Activated naive CD4-positive, alpha-beta T cell treated with anti-CD3 and anti-CD28 coated beads, Interleukin-2, amount 50 U/mL, for 24 hours (primary cell): ENCODE results near the gene GMIP.
"Not testable (repeated sequence)": the region's sequence is repeated elsewhere in the genome, so short reads cannot be mapped to it uniquely, and the experiment has no call there.

Experiments
- H3K27ac Mint-ChIP-seq: one replicate; pipeline ENCODE4 v1.8.0; 2021; ENCODE audit warnings: mild to moderate bottlenecking, mixed read lengths
- H3K27me3 Mint-ChIP-seq: one replicate; pipeline ENCODE4 v1.8.0; 2021; ENCODE audit warnings: mixed read lengths
- H3K36me3 Mint-ChIP-seq: one replicate; pipeline ENCODE4 v1.8.0; 2021; ENCODE audit warnings: mixed read lengths
- H3K4me1 Mint-ChIP-seq: one replicate; pipeline ENCODE4 v1.8.0; 2021; ENCODE audit warnings: mixed read lengths
- H3K4me3 Mint-ChIP-seq: one replicate; pipeline ENCODE4 v1.8.0; 2021; ENCODE audit warnings: mild to moderate bottlenecking, mixed read lengths
- H3K9me3 Mint-ChIP-seq: one replicate; pipeline ENCODE4 v1.8.0; 2021; ENCODE audit warnings: mixed read lengths

Gene GMIP, protein sequence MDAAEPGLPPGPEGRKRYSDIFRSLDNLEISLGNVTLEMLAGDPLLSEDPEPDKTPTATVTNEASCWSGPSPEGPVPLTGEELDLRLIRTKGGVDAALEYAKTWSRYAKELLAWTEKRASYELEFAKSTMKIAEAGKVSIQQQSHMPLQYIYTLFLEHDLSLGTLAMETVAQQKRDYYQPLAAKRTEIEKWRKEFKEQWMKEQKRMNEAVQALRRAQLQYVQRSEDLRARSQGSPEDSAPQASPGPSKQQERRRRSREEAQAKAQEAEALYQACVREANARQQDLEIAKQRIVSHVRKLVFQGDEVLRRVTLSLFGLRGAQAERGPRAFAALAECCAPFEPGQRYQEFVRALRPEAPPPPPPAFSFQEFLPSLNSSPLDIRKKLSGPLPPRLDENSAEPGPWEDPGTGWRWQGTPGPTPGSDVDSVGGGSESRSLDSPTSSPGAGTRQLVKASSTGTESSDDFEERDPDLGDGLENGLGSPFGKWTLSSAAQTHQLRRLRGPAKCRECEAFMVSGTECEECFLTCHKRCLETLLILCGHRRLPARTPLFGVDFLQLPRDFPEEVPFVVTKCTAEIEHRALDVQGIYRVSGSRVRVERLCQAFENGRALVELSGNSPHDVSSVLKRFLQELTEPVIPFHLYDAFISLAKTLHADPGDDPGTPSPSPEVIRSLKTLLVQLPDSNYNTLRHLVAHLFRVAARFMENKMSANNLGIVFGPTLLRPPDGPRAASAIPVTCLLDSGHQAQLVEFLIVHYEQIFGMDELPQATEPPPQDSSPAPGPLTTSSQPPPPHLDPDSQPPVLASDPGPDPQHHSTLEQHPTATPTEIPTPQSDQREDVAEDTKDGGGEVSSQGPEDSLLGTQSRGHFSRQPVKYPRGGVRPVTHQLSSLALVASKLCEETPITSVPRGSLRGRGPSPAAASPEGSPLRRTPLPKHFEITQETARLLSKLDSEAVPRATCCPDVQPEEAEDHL

DNA sequence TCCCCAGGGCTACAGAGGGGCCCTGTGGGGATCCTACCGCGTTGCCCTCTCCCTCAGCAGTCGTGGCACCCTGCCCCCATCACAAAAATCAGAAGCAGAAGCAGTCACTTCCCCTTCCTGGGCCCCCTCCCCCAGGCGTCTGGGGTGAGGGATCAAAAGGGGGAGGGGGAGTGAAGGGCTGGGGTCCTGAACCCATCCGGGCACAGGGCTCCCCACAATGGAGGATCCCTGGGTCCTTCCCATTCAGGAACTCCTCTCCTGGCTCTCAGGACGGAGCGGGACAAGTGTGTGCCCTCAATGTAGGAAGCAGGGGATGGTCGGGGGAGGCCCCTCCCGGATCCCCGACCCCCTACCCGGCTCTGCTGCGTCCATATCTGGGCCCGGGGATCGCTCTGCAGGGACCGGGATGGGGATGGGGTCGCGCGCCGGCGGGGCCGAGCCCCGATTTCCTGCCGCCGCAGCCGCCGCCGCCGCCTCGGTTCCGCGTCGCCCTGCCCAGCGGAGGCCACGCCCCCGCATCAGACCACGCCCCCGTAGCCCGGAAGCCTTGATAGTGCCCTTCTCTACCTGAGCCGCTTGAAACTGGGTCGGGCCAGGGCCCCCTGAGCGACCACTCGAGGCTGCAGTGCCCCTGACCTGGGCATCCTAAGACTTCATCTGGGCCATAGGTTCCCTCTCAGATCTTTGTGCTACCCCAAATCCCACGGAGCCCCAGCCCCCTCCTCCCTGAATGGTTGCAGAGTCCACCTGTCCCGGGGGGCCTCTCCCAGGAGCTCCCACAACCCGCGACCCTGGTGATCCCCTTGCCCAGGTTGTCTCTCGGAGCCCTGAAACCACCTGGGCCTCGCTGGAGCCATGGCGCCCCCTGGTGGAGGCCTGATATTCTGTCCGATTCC, at the start of gene GMIP:
Gene GMIP, minus strand, starts transcription at position 500 of the 896 bp plus-strand sequence. Its CDS starts 128 bp downstream, at position 372.
- H3K36me3 Mint-ChIP-seq = peaks cover 3% of the 10 kb centered on the region
- no peaks in the 10 kb centered on the region for H3K27me3 Mint-ChIP-seq
- peak within 1 kb of the TSS; percentile 95 for H3K27ac Mint-ChIP-seq
- peak within 1 kb of the TSS; percentile 99 for H3K4me3 Mint-ChIP-seq
- no peaks in the 10 kb centered on the region for H3K9me3 Mint-ChIP-seq
- H3K4me1 Mint-ChIP-seq = peaks cover 17% of the 10 kb centered on the region

DNA sequence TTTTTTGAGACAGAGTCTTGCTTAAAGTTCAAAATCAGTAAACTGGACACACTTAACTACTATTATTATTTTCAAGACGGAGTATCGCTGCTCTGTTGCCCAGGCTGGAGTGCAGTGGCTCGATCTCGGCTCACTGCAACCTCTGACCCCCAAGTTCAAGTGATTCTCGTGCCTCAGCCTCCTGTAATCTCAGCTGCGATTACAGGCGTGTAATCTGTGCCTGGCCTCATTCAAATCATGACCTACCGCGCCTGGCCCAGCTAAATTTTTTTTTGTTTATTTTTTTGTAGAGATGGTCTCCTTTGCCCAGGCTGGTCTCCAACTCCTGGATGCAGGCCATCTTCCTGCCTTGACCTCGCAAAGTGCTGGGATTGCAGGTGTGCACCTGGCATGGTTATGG, 48.2 kb upstream of the GMIP start:
- Mint-ChIP-seq H3K27me3 (no peaks in the 10 kb centered on the region), H3K9me3 (no peaks in the 10 kb centered on the region), H3K27ac (no peak overlapping the region), H3K4me1 (no peaks in the 10 kb centered on the region), H3K4me3 (no peak overlapping the region), H3K36me3 (peaks cover 7% of the 10 kb centered on the region)

DNA sequence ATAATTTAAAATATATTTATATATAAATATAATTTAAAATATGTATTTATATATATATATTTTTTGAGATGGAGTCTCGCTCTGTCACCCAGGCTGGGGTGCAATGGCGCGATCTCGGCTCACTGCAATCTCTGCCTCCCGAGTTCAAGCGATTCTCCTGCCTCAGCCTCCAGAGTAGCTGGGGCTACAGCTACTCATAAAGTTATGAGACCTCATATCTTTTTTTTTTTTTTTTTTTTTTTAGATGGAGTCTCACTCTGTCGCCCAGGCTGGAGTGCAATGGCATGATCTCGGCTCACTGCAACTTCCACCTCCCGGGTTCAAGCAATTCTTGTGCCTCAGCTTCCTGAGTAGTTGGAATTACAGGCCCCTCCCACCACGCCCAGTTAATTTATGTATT, 45.6 kb upstream of the GMIP start:
- not testable (repeated sequence) for H3K9me3 Mint-ChIP-seq
- peaks cover 15% of the 10 kb centered on the region for H3K36me3 Mint-ChIP-seq

DNA sequence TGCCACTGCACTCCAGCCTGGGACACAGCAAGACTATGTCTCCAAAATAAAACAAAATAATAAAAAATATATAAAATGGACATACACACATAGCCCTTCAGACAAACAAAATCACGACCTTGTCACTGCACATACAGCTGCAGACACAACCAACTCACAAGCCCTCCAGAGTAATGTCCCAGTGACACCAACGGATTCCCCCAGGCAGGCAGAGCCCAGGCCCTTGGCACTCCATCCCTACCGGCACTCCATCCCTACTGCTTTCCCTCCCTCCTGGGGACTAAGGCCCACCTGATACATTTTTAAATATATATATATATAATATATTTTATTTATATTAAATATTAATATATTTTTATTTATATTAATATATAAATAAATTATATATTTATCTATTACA, 43.6 kb upstream of the GMIP start:
- Mint-ChIP-seq H3K36me3 (peaks cover 28% of the 10 kb centered on the region), H3K27ac (no peak overlapping the region)

More for the DNA sequence above, 45.6 kb upstream of the GMIP start:
- H3K4me3 Mint-ChIP-seq, H3K27ac Mint-ChIP-seq, H3K4me1 Mint-ChIP-seq, H3K27me3 Mint-ChIP-seq: not testable (repeated sequence)

DNA sequence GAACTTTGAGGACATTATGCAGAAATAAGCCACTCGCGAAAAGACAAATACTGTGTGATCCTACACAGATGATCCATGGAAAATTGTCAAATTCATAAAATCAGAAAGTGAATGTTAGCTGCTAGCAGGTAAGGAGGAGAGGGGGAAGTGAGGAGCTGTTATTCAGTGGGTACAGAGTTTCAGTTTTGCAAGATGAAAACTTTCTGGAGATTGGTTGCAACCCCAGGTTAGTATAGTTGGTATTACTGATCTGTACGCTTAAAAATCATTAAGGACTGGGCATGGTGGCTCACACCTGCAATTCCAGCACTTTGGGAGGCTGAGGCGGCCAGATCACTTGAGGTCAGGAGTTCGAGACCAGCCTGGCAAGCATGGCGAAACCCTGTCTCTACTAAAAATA, 43.1 kb upstream of the GMIP start:
- H3K36me3 Mint-ChIP-seq = peaks cover 28% of the 10 kb centered on the region
- H3K4me1 Mint-ChIP-seq = no peaks in the 10 kb centered on the region
- H3K4me3 Mint-ChIP-seq = no peak overlapping the region
- no peaks in the 10 kb centered on the region for H3K9me3 Mint-ChIP-seq
- no peaks in the 10 kb centered on the region for H3K27me3 Mint-ChIP-seq
- H3K27ac Mint-ChIP-seq = no peak overlapping the region

More for the DNA sequence above, 43.6 kb upstream of the GMIP start:
- Mint-ChIP-seq H3K4me3 (no peak overlapping the region), H3K4me1 (no peaks in the 10 kb centered on the region), H3K27me3 (no peaks in the 10 kb centered on the region), H3K9me3 (no peaks in the 10 kb centered on the region)

DNA sequence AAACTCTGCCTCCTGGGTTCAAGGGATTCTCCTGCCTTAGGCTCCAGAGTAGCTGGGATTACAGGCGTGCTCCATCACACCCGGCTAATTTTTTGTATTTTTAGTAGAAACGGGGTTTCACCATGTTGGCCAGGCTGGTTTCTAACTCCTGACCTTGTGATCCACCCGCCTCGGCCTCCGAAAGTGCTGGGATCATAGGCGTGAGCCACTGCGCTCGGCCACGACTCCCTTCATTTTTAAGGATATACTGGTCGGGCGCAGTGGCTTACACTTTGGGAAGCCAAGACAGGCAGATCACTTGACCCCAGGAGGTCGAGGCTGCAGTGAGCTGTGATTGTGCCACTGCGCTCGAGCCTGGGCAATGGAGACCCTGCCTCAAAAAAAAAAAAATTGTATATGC, 42.7 kb upstream of the GMIP start:
- not testable (repeated sequence) for H3K4me1 Mint-ChIP-seq, H3K9me3 Mint-ChIP-seq, H3K27me3 Mint-ChIP-seq, H3K4me3 Mint-ChIP-seq, H3K27ac Mint-ChIP-seq
- peaks cover 33% of the 10 kb centered on the region for H3K36me3 Mint-ChIP-seq

DNA sequence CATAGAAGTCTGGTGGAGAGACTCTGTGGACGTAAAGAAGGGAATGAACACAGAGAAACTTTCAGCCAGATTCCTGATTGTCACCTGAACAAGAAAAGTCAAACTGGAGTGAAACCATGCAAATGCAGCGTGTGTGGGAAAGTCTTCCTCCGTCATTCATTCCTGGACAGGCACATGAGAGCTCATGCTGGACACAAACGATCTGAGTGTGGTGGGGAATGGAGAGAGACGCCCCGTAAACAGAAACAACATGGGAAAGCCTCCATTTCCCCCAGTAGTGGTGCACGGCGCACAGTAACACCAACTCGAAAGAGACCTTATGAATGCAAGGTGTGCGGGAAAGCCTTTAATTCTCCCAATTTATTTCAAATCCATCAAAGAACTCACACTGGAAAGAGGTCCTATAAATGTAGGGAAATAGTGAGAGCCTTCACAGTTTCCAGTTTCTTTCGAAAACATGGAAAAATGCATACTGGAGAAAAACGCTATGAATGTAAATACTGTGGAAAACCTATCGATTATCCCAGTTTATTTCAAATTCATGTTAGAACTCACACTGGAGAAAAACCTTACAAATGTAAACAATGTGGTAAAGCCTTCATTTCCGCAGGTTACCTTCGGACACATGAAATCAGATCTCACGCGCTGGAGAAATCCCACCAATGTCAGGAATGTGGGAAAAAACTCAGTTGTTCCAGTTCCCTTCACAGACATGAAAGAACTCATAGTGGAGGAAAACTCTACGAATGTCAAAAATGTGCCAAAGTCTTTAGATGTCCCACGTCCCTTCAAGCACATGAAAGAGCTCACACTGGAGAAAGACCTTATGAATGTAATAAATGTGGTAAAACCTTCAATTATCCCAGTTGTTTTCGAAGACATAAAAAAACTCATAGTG, 36.0 kb upstream of the GMIP start:
- H3K27me3 Mint-ChIP-seq = no peaks in the 10 kb centered on the region
- peaks cover 18% of the 10 kb centered on the region for H3K4me1 Mint-ChIP-seq
- peaks cover 73% of the 10 kb centered on the region for H3K36me3 Mint-ChIP-seq

DNA sequence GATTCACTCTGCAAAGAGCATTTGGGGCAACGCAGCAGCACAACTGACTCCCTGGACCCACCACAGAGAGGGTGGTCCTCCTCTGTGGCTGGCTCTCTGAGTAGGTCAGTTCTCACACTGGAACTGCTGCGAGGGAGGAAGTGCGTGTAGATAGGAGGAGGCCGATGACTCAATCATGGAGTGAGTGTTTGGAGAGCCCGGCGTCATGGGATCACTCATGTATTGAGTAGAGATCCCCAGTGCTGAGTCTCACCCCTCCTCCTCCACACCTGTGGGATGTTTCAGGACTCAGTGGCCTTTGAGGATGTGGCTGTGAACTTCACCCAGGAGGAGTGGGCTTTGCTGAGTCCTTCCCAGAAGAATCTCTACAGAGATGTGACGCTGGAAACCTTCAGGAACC, 34.1 kb upstream of the GMIP start:
- no peaks in the 10 kb centered on the region for H3K27me3 Mint-ChIP-seq
- H3K27ac Mint-ChIP-seq = no peak overlapping the region
- peaks cover 64% of the 10 kb centered on the region for H3K36me3 Mint-ChIP-seq
- peaks cover 22% of the 10 kb centered on the region for H3K4me1 Mint-ChIP-seq
- peaks cover 6% of the 10 kb centered on the region for H3K9me3 Mint-ChIP-seq
- peak overlapping the region; percentile 52 for H3K4me3 Mint-ChIP-seq

More for the DNA sequence above, 36.0 kb upstream of the GMIP start:
- no peak overlapping the region for H3K27ac Mint-ChIP-seq
- H3K4me3 Mint-ChIP-seq = peak overlapping the region; percentile 24
- H3K9me3 Mint-ChIP-seq = peaks cover 6% of the 10 kb centered on the region

DNA sequence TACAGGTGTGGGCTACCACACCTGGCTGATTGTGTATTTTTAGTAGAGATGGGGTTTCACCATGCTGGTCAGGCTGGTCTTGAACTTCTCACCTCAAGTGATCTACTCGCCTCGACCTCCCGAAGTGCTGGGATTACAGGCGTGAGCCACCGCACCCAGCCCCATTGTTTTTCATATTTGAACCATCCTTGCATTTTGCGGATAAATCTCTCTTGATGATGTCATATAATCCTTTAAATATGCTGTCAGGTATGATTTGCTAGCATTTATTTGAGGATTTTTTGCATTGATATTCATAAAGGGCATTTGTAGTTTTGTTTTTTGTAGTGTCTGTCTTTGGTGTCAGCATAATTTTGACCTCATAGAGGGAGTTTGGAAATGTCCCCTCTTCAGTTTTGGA, 30.9 kb upstream of the GMIP start:
- Mint-ChIP-seq H3K9me3 (peaks cover 6% of the 10 kb centered on the region), H3K4me1 (peaks cover 31% of the 10 kb centered on the region), H3K36me3 (peaks cover 52% of the 10 kb centered on the region), H3K27ac (no peak overlapping the region), H3K27me3 (no peaks in the 10 kb centered on the region), H3K4me3 (peak overlapping the region; percentile 12)

DNA sequence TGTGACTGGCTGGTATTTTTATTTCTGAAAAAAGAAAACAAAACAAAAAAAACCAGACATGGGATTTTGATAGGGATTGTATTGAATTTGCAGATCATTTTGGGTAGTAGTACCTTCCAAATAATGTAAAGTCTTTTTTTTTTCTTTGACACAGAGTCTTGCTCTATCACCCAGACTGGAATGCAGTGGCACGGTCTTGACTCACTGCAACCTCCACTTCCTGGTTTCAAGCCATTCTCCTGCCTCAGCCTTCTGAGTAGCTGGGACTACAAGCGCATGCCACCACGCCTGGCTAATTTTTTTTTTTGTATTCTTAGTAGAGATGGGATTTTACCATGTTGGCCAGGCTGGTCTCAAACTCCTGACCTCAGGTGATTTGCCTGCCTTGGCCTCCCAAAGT, 29.4 kb upstream of the GMIP start:
- no peak overlapping the region for H3K4me3 Mint-ChIP-seq
- H3K9me3 Mint-ChIP-seq = peaks cover 6% of the 10 kb centered on the region
- H3K4me1 Mint-ChIP-seq = peaks cover 37% of the 10 kb centered on the region
- H3K27ac Mint-ChIP-seq = no peak overlapping the region
- no peaks in the 10 kb centered on the region for H3K27me3 Mint-ChIP-seq
- H3K36me3 Mint-ChIP-seq = peaks cover 41% of the 10 kb centered on the region

DNA sequence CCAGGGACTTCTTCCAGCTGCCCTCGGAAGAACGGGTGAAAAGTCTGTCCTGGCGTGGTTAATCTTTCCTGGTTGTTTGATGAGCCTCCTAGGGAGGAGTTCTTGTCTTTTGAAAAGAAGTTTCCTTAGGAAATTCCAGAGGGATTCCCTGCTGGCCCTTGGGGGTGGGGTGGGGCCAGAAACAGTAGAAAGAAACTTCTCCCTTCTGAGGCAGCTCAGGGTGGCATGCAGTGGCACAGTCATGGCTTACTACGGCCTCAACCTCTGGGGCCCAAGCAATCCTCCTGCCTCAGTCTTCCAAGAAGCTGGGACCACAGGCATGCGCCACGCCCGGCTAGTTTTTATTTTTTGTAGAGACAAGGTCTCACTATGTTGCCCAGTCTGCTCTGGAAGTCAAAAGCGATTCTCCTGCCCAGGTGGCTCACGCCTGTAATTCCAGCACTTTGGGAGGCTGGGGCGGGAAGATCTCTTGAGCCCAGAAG, 26.7 kb upstream of the GMIP start:
- no peaks in the 10 kb centered on the region for H3K9me3 Mint-ChIP-seq
- peak overlapping the region; percentile 88 for H3K4me3 Mint-ChIP-seq
- H3K36me3 Mint-ChIP-seq = peaks cover 15% of the 10 kb centered on the region
- H3K27me3 Mint-ChIP-seq = no peaks in the 10 kb centered on the region
- H3K27ac Mint-ChIP-seq = peak overlapping the region; percentile 90
- H3K4me1 Mint-ChIP-seq = peaks cover 28% of the 10 kb centered on the region

DNA sequence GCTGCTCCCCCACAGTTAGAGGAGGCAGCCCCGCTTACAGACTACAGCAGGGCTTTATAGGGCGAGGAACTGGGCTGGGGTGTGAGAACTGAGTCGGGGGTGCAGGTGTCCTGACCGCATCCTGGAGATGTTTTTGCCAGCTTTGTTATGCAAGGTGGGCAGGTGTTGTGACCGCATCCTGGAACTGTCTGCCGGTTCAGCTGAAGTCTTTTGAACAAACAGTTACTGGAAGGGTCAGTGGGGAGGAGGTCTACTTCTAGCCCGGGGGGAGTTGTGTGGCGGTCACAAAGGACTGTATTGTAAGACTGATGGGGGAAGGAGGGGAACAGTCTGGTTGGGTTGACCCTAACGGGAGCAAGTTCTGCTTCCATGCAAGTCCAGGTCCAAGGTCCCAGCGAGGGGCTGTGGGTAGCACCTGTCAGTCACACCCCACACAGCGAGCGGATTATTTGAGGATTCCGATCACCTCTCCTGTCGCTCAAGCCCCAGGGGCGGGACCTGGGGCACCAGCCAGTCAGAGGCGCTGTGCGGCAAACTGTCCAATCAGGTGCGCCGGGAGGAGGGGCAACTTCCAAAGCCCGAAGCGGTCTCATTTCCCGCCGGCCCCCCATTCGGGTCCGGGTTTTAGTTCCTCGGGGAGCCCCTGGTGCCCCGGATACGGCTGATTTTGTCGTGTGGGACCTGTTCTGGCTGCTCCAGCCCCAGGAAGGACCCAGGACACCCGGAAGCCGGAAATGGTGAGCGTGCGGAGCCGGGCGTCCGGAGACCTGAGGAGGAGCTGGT, 25.0 kb upstream of the GMIP start, which contains the start of gene ZNF101:
Gene ZNF101, plus strand, starts transcription at position 610 of the 783 bp plus-strand sequence. Its CDS starts 125 bp downstream, at position 735.
- H3K4me1 Mint-ChIP-seq = peaks cover 26% of the 10 kb centered on the region
- peak within 1 kb of the TSS; percentile 92 for H3K4me3 Mint-ChIP-seq
- no peaks in the 10 kb centered on the region for H3K9me3 Mint-ChIP-seq
- no peaks in the 10 kb centered on the region for H3K27me3 Mint-ChIP-seq
- H3K36me3 Mint-ChIP-seq = peaks cover 8% of the 10 kb centered on the region
- peak within 1 kb of the TSS; percentile 96 for H3K27ac Mint-ChIP-seq

DNA sequence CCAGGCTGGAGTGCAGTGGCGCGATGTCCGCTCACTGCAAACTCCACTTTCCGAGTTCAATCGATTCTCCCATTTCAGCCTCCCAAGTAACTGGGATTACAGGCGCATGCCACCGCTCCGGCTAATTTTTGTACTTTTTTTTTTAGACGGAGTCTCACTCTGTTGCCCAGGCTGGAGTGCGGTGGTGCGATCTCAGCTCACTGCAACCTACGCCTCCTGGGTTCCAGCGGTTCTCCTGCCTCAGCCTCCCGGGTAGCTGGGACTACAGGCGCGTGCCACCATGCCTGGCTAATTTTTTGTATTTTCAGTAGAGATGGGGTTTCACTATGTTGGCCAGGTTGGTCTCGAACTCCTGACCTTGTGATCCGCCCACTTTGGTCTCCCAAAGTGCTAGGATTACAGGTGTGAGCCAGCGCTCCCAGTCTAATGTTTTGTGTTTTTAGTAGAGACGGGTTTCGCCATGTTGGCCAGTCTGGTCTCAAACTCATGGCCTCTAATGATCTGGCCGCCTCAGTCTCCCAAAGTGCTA, 22.0 kb upstream of the GMIP start:
- not testable (repeated sequence) for H3K27me3 Mint-ChIP-seq, H3K9me3 Mint-ChIP-seq, H3K27ac Mint-ChIP-seq, H3K36me3 Mint-ChIP-seq
- peaks cover 43% of the 10 kb centered on the region for H3K4me1 Mint-ChIP-seq
- peak overlapping the region; percentile 39 for H3K4me3 Mint-ChIP-seq
